ENCODE results near the gene CEP104.

CEP104 gene

DNA sequence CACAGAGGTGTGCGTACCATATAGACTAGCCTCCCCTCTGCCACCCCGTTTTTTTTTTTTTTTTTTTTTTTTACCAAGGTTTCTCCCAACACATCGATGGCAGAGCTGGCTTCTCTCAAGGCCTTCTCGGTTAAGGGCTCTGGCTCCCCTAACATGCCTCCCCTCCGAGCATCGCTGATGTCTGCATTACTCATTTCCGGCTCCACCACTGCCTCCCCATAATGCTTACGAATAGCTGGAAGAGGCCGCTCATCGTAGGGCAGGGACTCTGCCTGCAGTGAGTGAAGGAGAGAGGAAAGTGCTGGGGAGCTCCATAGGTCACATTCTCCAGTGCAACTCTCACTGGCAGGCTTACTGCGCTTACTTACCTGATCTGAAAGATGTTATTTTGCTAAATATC, 20.6 kb downstream of the CEP104 start:
- H3K27ac ChIP-seq = no peak overlapping the region
- TF ChIP-seq, protein P1, sequence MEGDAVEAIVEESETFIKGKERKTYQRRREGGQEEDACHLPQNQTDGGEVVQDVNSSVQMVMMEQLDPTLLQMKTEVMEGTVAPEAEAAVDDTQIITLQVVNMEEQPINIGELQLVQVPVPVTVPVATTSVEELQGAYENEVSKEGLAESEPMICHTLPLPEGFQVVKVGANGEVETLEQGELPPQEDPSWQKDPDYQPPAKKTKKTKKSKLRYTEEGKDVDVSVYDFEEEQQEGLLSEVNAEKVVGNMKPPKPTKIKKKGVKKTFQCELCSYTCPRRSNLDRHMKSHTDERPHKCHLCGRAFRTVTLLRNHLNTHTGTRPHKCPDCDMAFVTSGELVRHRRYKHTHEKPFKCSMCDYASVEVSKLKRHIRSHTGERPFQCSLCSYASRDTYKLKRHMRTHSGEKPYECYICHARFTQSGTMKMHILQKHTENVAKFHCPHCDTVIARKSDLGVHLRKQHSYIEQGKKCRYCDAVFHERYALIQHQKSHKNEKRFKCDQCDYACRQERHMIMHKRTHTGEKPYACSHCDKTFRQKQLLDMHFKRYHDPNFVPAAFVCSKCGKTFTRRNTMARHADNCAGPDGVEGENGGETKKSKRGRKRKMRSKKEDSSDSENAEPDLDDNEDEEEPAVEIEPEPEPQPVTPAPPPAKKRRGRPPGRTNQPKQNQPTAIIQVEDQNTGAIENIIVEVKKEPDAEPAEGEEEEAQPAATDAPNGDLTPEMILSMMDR (conservative IDR thresholded peaks at IDR 0.05) = no peak
- no peak for TF ChIP-seq ZFX (IDR thresholded peaks at IDR 0.05)

DNA sequence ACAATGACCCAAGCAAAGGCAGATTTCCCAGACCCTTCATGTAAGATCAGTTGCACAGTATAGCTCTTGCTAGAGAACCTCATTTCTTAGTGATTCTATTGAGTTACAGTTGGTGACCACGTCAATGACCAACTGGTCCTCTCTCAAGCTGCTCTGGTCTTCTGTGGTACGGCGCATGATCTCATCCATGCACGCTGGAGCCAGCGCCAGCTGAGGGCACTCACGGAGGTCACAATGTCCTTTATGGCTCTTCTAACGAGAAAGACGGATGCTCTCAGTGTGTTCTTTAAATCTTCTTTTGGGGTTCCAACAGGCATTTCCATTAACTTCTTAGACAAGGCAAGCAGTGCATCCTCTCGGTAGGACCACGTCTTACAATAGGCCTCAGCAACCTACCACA, 22.3 kb downstream of the CEP104 start:
- H3K27ac ChIP-seq = no peak overlapping the region
- TF ChIP-seq ZFX (IDR thresholded peaks at IDR 0.05) = no peak
- TF ChIP-seq, protein P1 (conservative IDR thresholded peaks at IDR 0.05) = no peak

DNA sequence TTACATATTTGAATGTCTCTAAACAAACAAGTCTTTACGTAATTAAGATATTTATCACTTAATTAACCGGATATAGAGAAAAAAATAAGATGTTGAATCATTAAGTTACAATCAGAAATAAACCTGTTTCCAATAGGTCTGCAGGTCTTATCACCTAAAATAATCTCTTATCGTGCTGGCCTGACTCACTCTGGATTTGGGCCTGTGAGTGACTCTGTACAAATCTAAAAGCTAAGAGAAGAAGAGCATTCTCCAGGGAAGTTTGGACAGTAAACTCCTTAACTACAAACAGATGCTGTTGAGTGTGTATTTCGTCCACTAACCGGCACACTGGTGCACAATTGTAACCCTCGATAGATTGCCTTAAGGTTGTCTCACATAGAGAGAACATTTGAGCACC, 25.3 kb downstream of the CEP104 start:
- TF ChIP-seq, protein P1 (conservative IDR thresholded peaks at IDR 0.05) = no peak
- no peak for TF ChIP-seq ZFX (IDR thresholded peaks at IDR 0.05)
- H3K27ac ChIP-seq = no peak overlapping the region

DNA sequence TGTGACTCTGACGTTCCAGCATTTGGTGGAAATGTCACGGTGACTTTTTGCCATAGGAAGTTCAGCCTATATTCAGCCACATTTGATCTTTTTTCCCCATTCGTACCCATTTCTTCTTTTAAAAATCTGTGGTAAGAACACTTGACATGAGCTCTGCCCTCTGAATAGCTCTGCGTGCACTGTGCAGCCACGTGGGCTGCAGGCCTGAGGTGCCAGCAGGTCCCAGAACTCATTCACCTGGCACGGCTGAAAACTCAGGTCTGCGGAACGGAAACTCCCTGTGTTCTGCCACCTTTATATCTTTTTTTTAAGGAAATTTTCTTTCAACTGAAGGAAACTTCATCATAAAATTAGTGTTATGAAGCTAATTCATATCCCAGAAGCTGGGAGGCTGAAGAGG, 28.6 kb downstream of the CEP104 start:
- H3K27ac ChIP-seq = no peak overlapping the region
- TF ChIP-seq ZFX (IDR thresholded peaks at IDR 0.05) = no peak
- TF ChIP-seq, protein P1 (conservative IDR thresholded peaks at IDR 0.05) = no peak

DNA sequence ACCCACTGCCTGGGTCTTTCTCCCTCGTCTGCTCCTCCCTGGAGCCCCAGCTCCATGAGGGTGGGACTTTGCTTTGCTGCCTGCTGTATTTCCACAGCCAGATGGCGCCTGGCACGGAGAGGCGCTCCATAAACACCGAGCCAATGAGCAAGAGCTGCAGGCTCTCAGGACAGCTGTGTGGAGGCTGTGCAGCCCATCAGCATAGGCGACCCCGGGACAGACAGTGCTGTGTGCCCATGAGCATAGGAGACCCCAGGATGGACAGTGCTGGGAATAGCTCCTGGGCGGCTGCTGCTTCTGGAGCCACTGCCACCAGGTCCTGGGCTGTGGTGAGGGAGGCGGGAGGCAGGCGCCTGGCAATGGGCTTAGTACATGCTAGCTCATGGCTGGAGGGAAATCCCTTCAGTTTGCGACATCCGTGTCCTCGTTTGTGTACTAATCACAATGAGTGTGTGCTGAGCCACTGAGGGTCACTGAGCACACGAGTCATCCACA, 29.2 kb downstream of the CEP104 start:
- H3K27ac ChIP-seq = no peak overlapping the region
- no peak for TF ChIP-seq ZFX (IDR thresholded peaks at IDR 0.05)
- TF ChIP-seq, protein P1 (conservative IDR thresholded peaks at IDR 0.05) = no peak

DNA sequence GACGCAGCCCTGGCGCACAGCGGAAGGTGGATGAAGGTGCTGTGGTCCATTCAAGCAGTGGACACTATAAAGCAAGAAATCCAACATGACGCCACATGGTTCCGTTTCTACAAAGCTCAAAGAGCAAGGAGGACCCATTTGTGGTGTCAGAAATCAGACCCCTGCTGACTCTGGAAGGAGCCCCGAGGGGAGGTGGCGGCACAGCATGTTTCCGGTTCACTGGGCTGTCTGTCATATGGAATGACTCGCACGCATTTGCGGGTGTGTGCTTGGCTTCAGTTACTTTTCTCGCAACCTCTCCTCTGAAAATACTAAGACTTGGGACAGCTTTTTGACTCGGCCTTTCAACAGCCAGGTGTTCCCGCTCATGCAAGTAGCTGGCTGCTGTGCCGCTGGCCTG, 31.7 kb downstream of the CEP104 start:
- no peak overlapping the region for H3K27ac ChIP-seq
- TF ChIP-seq ZFX (IDR thresholded peaks at IDR 0.05) = no peak
- TF ChIP-seq, protein P1 (conservative IDR thresholded peaks at IDR 0.05) = no peak

DNA sequence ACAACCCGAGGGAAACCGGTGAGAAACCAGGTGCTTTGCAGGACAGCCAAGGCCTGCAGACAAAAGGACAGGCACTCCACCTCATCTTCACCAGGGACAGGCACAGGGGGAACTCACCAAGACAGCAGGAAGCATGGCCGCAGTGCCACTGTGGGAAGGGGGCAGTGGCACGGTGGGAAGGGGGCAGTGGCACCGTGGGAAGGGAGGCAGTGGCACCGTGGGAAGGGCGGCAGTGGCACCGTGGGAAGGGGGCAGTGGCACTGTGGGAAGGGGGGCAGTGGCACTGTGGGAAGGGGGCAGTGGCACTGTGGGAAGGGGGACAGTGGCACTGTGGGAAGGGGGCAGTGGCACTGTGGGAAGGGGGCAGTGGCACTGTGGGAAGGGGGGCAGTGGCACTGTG, 32.4 kb downstream of the CEP104 start:
- no peak overlapping the region for H3K27ac ChIP-seq
- TF ChIP-seq ZFX (IDR thresholded peaks at IDR 0.05) = no peak
- TF ChIP-seq, protein P1 (conservative IDR thresholded peaks at IDR 0.05) = no peak

Data from C4-2B (cell line).